BE2C (cell line): ENCODE data around the gene EVA1C.

ENCODE experiments used
- DNase-seq: peaks from one replicate; pipeline ENCODE4 v3.0.0-alpha.2; 2020
- H3K27me3 ChIP-seq: fragments of 250-450 bp; sonication (Bioruptor Pico); 2 replicates; pipeline ENCODE4 v1.5.1; 2020; ENCODE audit warnings: mild to moderate bottlenecking
- H3K36me3 ChIP-seq: fragments of 250-450 bp; sonication (Bioruptor Pico); 2 replicates; pipeline ENCODE4 v1.5.1; 2020; ENCODE audit warnings: mild to moderate bottlenecking
- H3K4me1 ChIP-seq: fragments of 250-450 bp; sonication (Bioruptor Pico); 2 replicates; pipeline ENCODE4 v1.5.1; 2020
- H3K4me3 ChIP-seq: 2 replicates; pipeline ENCODE4 v1.5.1; 2011; ENCODE audit warnings: low read depth, low read length
- H3K9me3 ChIP-seq: fragments of 250-450 bp; sonication (Bioruptor Pico); 2 replicates; pipeline ENCODE4 v1.5.1; 2020
- CTCF ChIP-seq: IDR thresholded peaks from 2 replicates; pipeline ENCODE4 v1.5.1; 2012; ENCODE audit warnings: mild to moderate bottlenecking, low read depth, low read length

The EVA1C gene

GRCh38 chr21:32545948-32546441 lies 133.5 kb downstream of the EVA1C start:
- DNase-seq = no peak
- no peaks in the 10 kb centered on the region for H3K36me3 ChIP-seq

GRCh38 chr21:32547018-32547417 lies 134.5 kb downstream of the EVA1C start:
- H3K4me3 ChIP-seq = no peak overlapping the region
- no peaks in the 10 kb centered on the region for H3K9me3 ChIP-seq
- H3K4me1 ChIP-seq = no peaks in the 10 kb centered on the region
- H3K27me3 ChIP-seq = peaks cover 17% of the 10 kb centered on the region
- no peak for DNase-seq
- TF ChIP-seq CTCF = no peak
- H3K36me3 ChIP-seq = no peaks in the 10 kb centered on the region

More at GRCh38 chr21:32545948-32546441, 133.5 kb downstream of the EVA1C start:
- H3K4me3 ChIP-seq = no peak overlapping the region
- no peaks in the 10 kb centered on the region for H3K4me1 ChIP-seq
- H3K9me3 ChIP-seq = no peaks in the 10 kb centered on the region
- H3K27me3 ChIP-seq = peaks cover 16% of the 10 kb centered on the region
- TF ChIP-seq CTCF = no peak

- no peak for DNase-seq
- no peaks in the 10 kb centered on the region for H3K4me1 ChIP-seq
- H3K36me3 ChIP-seq = no peaks in the 10 kb centered on the region
- no peak for TF ChIP-seq CTCF
- no peaks in the 10 kb centered on the region for H3K9me3 ChIP-seq
- H3K27me3 ChIP-seq = peaks cover 19% of the 10 kb centered on the region
- no peak overlapping the region for H3K4me3 ChIP-seq
Observed at GRCh38 chr21:32548978-32549377, 136.5 kb downstream of the EVA1C start.

DNA sequence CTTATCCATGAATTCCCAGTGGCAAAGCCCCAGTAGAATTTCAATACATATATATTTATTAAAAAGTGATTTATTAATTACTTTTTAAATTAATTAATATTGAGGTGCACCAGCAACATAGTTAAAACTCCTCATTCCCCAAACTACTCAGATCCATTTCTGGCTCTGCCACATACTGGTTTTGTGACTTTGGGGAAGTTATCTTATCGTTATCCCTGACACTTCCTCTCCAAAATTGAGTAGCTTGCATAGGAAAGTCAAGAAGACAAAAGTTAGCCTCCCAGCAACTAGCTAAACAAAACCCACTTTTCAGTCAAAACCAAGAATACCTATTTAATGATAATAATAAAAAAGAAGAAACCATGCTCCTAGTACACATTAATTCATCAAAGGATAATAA lies 136.9 kb downstream of the EVA1C start:
- H3K4me3 ChIP-seq = no peak overlapping the region
- no peaks in the 10 kb centered on the region for H3K36me3 ChIP-seq
- no peaks in the 10 kb centered on the region for H3K9me3 ChIP-seq
- H3K27me3 ChIP-seq = peaks cover 19% of the 10 kb centered on the region
- no peak for TF ChIP-seq CTCF
- no peaks in the 10 kb centered on the region for H3K4me1 ChIP-seq
- DNase-seq = no peak

- H3K27me3 ChIP-seq = peaks cover 19% of the 10 kb centered on the region
- TF ChIP-seq CTCF = no peak
- no peaks in the 10 kb centered on the region for H3K4me1 ChIP-seq
- no peaks in the 10 kb centered on the region for H3K9me3 ChIP-seq
- H3K36me3 ChIP-seq = no peaks in the 10 kb centered on the region
- DNase-seq = no peak
- no peak overlapping the region for H3K4me3 ChIP-seq
Observed at GRCh38 chr21:32549886-32550285, 137.4 kb downstream of the EVA1C start.

GRCh38 chr21:32554832-32555638 lies 142.5 kb downstream of the EVA1C start:
- no peaks in the 10 kb centered on the region for H3K4me1 ChIP-seq
- no peaks in the 10 kb centered on the region for H3K36me3 ChIP-seq
- TF ChIP-seq CTCF = no peak
- H3K27me3 ChIP-seq = peaks cover 6% of the 10 kb centered on the region; the same call in 1 of the 2 replicates
- H3K4me3 ChIP-seq = no peak overlapping the region
- no peak for DNase-seq
- H3K9me3 ChIP-seq = no peaks in the 10 kb centered on the region
